HCT116 (cell line): ENCODE data around the gene KCTD10. TPM values are rescaled to one million over a fixed set of nuclear protein-coding genes. Genes with fewer than 3 reads are reported as not detected.

ENCODE experiments used
- ATAC-seq: fragments of 200-7000 bp; cut with Tn5 transposase; 2 replicates; pipeline ENCODE4 v1.9.1; 2020; ENCODE audit warnings: mild to moderate bottlenecking, moderate library complexity
- BruUV-seq: library from RNA; stranded (reverse); fragments of 400-500 nt; replicated peaks from 2 replicates; lab custom pipeline; 2021; lab: Mats Ljungman, UMichigan
- CTCF ChIA-PET: fragments of 300-600 bp; sonication (Branson Sonifier 250); formaldehyde crosslinking; loops from one replicate; lab custom pipeline; 2021; ENCODE audit warnings: antibody characterized with exemption; lab: Charles Lee
- POLR2A ChIA-PET: fragments of 300-600, 350-600 bp; sonication (Branson Sonifier 250); formaldehyde crosslinking; loops from one replicate; lab custom pipeline; 2021; ENCODE audit warnings: antibody characterized with exemption; lab: Charles Lee
- RAD21 ChIA-PET, 2 experiments: fragments of 300-600 bp; sonication (Branson Sonifier 250); formaldehyde crosslinking; loops; one replicate each; lab custom pipeline; 2023; ENCODE audit warnings: low total read pairs in 2 of 2; ENCODE audit not compliant: uncharacterized antibody in 2 of 2, unreplicated experiment in 2 of 2, low non-redundant PET in 1 of 2; lab: Charles Lee
- DNase-seq: peaks from one replicate; pipeline ENCODE4 v3.0.0-alpha.2; 2010; ENCODE audit warnings: low read depth, low spot score
- H2AFZ ChIP-seq: fragments of 200-600 bp; shearing (Covaris generic), sonication (generic); 2 replicates; pipeline ENCODE4 v1.6.1; 2017; ENCODE audit warnings: low read depth, mixed run types, mixed read lengths, antibody characterized with exemption, low read length; ENCODE audit not compliant: poor library complexity, severe bottlenecking
- H3K27ac ChIP-seq: 2 replicates; pipeline ENCODE4 v1.5.1; 2012; ENCODE audit warnings: low read depth, low read length
- H3K27me3 ChIP-seq: fragments of 200-600 bp; sonication (generic); 2 replicates; pipeline ENCODE4 v1.6.1; 2016; ENCODE audit warnings: mixed run types, low read length, mixed read lengths; ENCODE audit not compliant: insufficient read depth
- H3K36me3 ChIP-seq, 2 experiments: fragments of 200-500 bp in 1 of 2; fragments of 200-600 bp in 1 of 2; sonication (Bioruptor generic) in 1 of 2; sonication (generic) in 1 of 2; 2 replicates each; pipeline versions ENCODE4 v1.5.1 to v1.6.1; 2014 to 2016; ENCODE audit warnings: low read length in 2 of 2, inconsistent platforms in 1 of 2, mixed read lengths in 1 of 2, mixed run types in 1 of 2; ENCODE audit not compliant: insufficient read depth in 2 of 2, control insufficient read depth in 1 of 2
- H3K4me1 ChIP-seq, 2 experiments: fragments of 200-600 bp in 1 of 2; sonication (generic) in 1 of 2; 2 replicates each; pipeline versions ENCODE4 v1.5.1 to v1.6.1; 2012 to 2017; ENCODE audit warnings: low read length in 2 of 2, inconsistent platforms in 1 of 2, mild to moderate bottlenecking in 1 of 2, mixed read lengths in 1 of 2, mixed run types in 1 of 2, moderate library complexity in 1 of 2; ENCODE audit not compliant: insufficient read depth in 2 of 2, control insufficient read depth in 1 of 2
- H3K4me2 ChIP-seq: fragments of 200-600 bp; sonication (generic); 2 replicates; pipeline ENCODE4 v1.6.1; 2017; ENCODE audit warnings: mixed run types, low read length, mixed read lengths
- H3K4me3 ChIP-seq, 2 experiments: fragments of 200-600 bp in 1 of 2; sonication (generic) in 1 of 2; replicated peaks in 1 of 2; 2 replicates each; pipeline ENCODE4 v1.5.1; 2011 to 2016; ENCODE audit warnings: low read length in 2 of 2, control low read depth in 1 of 2, low read depth in 1 of 2, mild to moderate bottlenecking in 1 of 2, mixed read lengths in 1 of 2, mixed run types in 1 of 2
- H3K79me2 ChIP-seq: fragments of 200-600 bp; sonication (generic); 2 replicates; pipeline ENCODE4 v1.6.1; 2017; ENCODE audit warnings: mild to moderate bottlenecking, mixed run types, low read length, moderate library complexity, mixed read lengths; ENCODE audit not compliant: insufficient read depth
- H3K9ac ChIP-seq: fragments of 200-600 bp; sonication (generic); 2 replicates; pipeline ENCODE4 v1.6.1; 2016; ENCODE audit warnings: low read length, mixed read lengths
- H3K9me2 ChIP-seq: fragments of 200-600 bp; sonication (generic), shearing (Covaris generic); 2 replicates; pipeline ENCODE4 v1.6.1; 2017; ENCODE audit warnings: mixed run types, mild to moderate bottlenecking, moderate library complexity; ENCODE audit not compliant: insufficient read depth
- H3K9me3 ChIP-seq, 2 experiments: fragments of 200-500 bp in 1 of 2; fragments of 200-600 bp in 1 of 2; sonication (Bioruptor generic) in 1 of 2; sonication (generic) in 1 of 2; 2 replicates each; pipeline ENCODE4 v1.6.1; 2014 to 2017; ENCODE audit warnings: low read length in 2 of 2, mixed read lengths in 2 of 2, inconsistent platforms in 1 of 2, low read depth in 1 of 2, mild to moderate bottlenecking in 1 of 2, mixed run types in 1 of 2, moderate library complexity in 1 of 2; ENCODE audit not compliant: control insufficient read depth in 1 of 2, insufficient read depth in 1 of 2
- H4K20me1 ChIP-seq: fragments of 200-600 bp; sonication (generic), shearing (Covaris generic); 2 replicates; pipeline ENCODE4 v1.6.1; 2017; ENCODE audit warnings: mixed run types, mild to moderate bottlenecking, moderate library complexity; ENCODE audit not compliant: insufficient read depth
- CEBPB ChIP-seq: IDR thresholded peaks from 2 replicates; pipeline ENCODE4 v1.6.1; 2012; ENCODE audit warnings: low read depth
- CTCF ChIP-seq, 3 experiments: fragments of 200-600 bp in 1 of 3; sonication (generic) in 1 of 3; IDR thresholded peaks in 2 of 3; conservative IDR thresholded peaks in 1 of 3; 2 replicates each; pipeline ENCODE4 v1.5.1; 2012 to 2017; ENCODE audit warnings: low read depth in 2 of 3, low read length in 2 of 3, antibody characterized with exemption in 1 of 3, borderline replicate concordance in 1 of 3, control low read depth in 1 of 3, mild to moderate bottlenecking in 1 of 3, mixed read lengths in 1 of 3, mixed run types in 1 of 3, moderate library complexity in 1 of 3; ENCODE audit not compliant: insufficient read depth in 1 of 3
- ELF1 ChIP-seq: IDR thresholded peaks from 2 replicates; pipeline ENCODE4 v1.6.1; 2012; ENCODE audit warnings: low read depth, borderline replicate concordance
- FOSL1 ChIP-seq: IDR thresholded peaks from 2 replicates; pipeline ENCODE4 v1.6.1; 2012; ENCODE audit warnings: low read depth
- JUND ChIP-seq: IDR thresholded peaks from 2 replicates; pipeline ENCODE4 v1.6.1; 2012
- MAX ChIP-seq: IDR thresholded peaks from 2 replicates; pipeline ENCODE4 v1.6.1; 2012
- POLR2A ChIP-seq: IDR thresholded peaks from 2 replicates; pipeline ENCODE4 v1.7.0; 2011; ENCODE audit warnings: borderline replicate concordance; ENCODE audit not compliant: insufficient read depth, insufficient read length; ENCODE audit errors: extremely low read depth
- REST ChIP-seq: IDR thresholded peaks from 2 replicates; pipeline ENCODE4 v1.6.1; 2012; ENCODE audit warnings: low read depth
- SIN3A ChIP-seq: IDR thresholded peaks from 2 replicates; pipeline ENCODE4 v1.6.1; 2012; ENCODE audit warnings: low read depth
- SP1 ChIP-seq: IDR thresholded peaks from 2 replicates; pipeline ENCODE4 v1.6.1; 2012; ENCODE audit warnings: low read depth
- SRF ChIP-seq: IDR thresholded peaks from 2 replicates; pipeline ENCODE4 v1.6.1; 2012; ENCODE audit warnings: low read depth
- TCF7L2 ChIP-seq: IDR thresholded peaks from 2 replicates; pipeline ENCODE4 v1.7.0; 2011; ENCODE audit warnings: borderline replicate concordance, inconsistent platforms; ENCODE audit not compliant: insufficient read depth, insufficient read length; ENCODE audit errors: extremely low read depth
- ZBTB33 ChIP-seq: IDR thresholded peaks from 2 replicates; pipeline ENCODE4 v1.6.1; 2011; ENCODE audit warnings: mild to moderate bottlenecking, low read length, moderate library complexity; ENCODE audit not compliant: insufficient replicate concordance; ENCODE audit errors: extremely low read depth
- ZFX ChIP-seq: fragments of 450-650 bp; IDR thresholded peaks from 2 replicates; pipeline ENCODE4 v1.6.1; 2017
- ZNF274 ChIP-seq: fragments of 200-500 bp; sonication (Bioruptor generic); IDR thresholded peaks from 2 replicates; pipeline ENCODE4 v1.6.1; 2014; ENCODE audit warnings: mild to moderate bottlenecking, low read depth, low read length, inconsistent platforms
- intact Hi-C: fragments of 100-400 bp; cut with micrococcal nuclease; formaldehyde crosslinking; loops from 2 replicates; pipeline ENCODE4 v1.10.0; 2022
- total RNA-seq: library from RNA; stranded (reverse); gene quantifications from one replicate; pipeline ENCODE4 v1.2.1, GENCODE V29; 2021; ENCODE audit not compliant: unreplicated experiment

Gene KCTD10
- total RNA-seq, 1 experiment from 2014 or later: 34.7 TPM

DNA sequence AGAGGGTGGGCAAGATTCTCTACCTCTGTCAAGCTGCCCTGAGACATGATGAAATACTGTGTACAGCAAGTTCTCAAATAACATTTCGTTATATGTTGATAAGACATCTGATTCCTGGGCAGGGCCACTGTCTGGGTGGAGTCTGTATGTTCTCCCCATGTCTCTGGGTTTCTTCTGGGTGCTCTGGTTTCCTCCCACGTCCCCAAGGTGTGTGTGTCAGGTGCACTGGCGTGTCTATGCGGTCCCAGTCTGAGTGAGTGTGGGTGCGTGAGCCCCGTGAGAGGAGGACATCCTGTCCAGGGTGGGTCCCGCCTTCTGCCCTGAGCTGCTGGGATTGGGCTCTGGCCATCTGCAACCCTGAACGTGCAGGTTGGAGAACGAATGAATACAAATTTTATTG, 29.6 kb downstream of the KCTD10 start:
- POLR2A ChIA-PET: no interaction called here
- CTCF ChIA-PET: interaction anchor here (0.7 kb wide), 1 partner anchor 17 kb away, joined by 3 read pairs; no protein-coding TSS in a partner anchor
- no TSS peak for BruUV-seq
- Histone ChIP-seq H3K36me3 (peaks cover 2 to 4% of the 10 kb centered on the region in 2 experiments; a peak in 2 of 4 replicates), H3K4me1 (no peaks in the 10 kb centered on the region), H3K27me3 (no peaks in the 10 kb centered on the region), H3K79me2 (no peaks in the 10 kb centered on the region), H2AFZ (no peak overlapping the region), H3K4me3 (no peak overlapping the region), H3K4me2 (no peak overlapping the region), H3K27ac (no peak overlapping the region), H4K20me1 (no peaks in the 10 kb centered on the region), H3K9me2 (no peaks in the 10 kb centered on the region), H3K9me3 (no peaks in the 10 kb centered on the region)
- ATAC-seq (no peak), DNase-seq (no peak)
- intact Hi-C loops: no loop called here
- TF ChIP-seq CEBPB (no peak), TCF7L2 (no peak), ELF1 (no peak), POLR2A (no peak), ZFX (no peak), SIN3A (no peak), JUND (no peak), REST (no peak), CTCF (IDR thresholded peaks at IDR 0.05 in 2 of 3, conservative IDR thresholded peaks at IDR 0.05 in 1 of 3; ENCODE audit: borderline replicate concordance in 1 of 3, insufficient read depth in 1 of 3, low read depth in 2 of 3, low read length in 2 of 3) (no peak), SP1 (no peak), MAX (no peak), ZBTB33 (no peak), FOSL1 (no peak), ZNF274 (no peak), SRF (no peak)
- TF ChIP-seq, all 23 proteins: peak for 0
- RAD21 ChIA-PET: no interaction called here
- no peak overlapping the region for H3K9ac ChIP-seq
